Breast epithelium (tissue), 3 donors: Measurements from ENCODE around the gene NONO.

Source experiments
- CTCF ChIP-seq, 3 donors: fragments of 450-650 bp; IDR thresholded peaks; one replicate each; pipeline ENCODE4 v1.5.1; 2016 to 2017; ENCODE audit warnings: antibody characterized with exemption in 3 of 3, mild to moderate bottlenecking in 3 of 3, moderate library complexity in 3 of 3
- POLR2A ChIP-seq: fragments of 450-650 bp; IDR thresholded peaks from one replicate; pipeline ENCODE4 v1.6.1; 2016; ENCODE audit warnings: antibody characterized with exemption, mild to moderate bottlenecking, moderate library complexity

GRCh38 chrX:71304561-71304960 lies 21.1 kb downstream of the NONO start:
- TF ChIP-seq CTCF (IDR thresholded peaks at IDR 0.05): no peak
- no peak for TF ChIP-seq POLR2A
